PC-3 (cell line): ENCODE results near the gene ZNF554. TPM values are rescaled to one million over a fixed set of nuclear protein-coding genes. Genes with fewer than 3 reads are reported as not detected.

Source experiments
- ATAC-seq: fragments of 200-7000 bp; cut with Tn5 transposase; 2 replicates; pipeline ENCODE4 v1.9.1; 2020; ENCODE audit warnings: mild to moderate bottlenecking, moderate library complexity
- BruUV-seq: library from RNA; stranded (reverse); fragments of 400-500 nt; replicated peaks from 2 replicates; lab custom pipeline; 2021; lab: Mats Ljungman, UMichigan
- CTCF ChIA-PET: fragments of 300-600 bp; sonication (Branson Sonifier 250); formaldehyde crosslinking; loops from one replicate; lab custom pipeline; 2022; ENCODE audit warnings: antibody characterized with exemption; lab: Charles Lee
- POLR2A ChIA-PET: fragments of 300-600 bp; sonication (Branson Sonifier 250); formaldehyde crosslinking; loops from one replicate; lab custom pipeline; 2022; ENCODE audit warnings: antibody characterized with exemption; ENCODE audit not compliant: unreplicated experiment; lab: Charles Lee
- DNase-seq: peaks from one replicate; pipeline ENCODE4 v3.0.0-alpha.2; 2015
- H2AFZ ChIP-seq: fragments of 300-600 bp; sonication (generic); 2 replicates; pipeline ENCODE4 v1.6.0; 2016; ENCODE audit warnings: antibody characterized with exemption, low read length
- H3F3A ChIP-seq: fragments of 300-600 bp; sonication (generic); one replicate; pipeline ENCODE4 v1.6.0; 2017; ENCODE audit warnings: antibody characterized with exemption, low read length, control low read depth, mild to moderate bottlenecking; ENCODE audit not compliant: unreplicated experiment
- H3K27ac ChIP-seq: fragments of 300-600 bp; sonication (generic); 2 replicates; pipeline ENCODE4 v1.5.1; 2016; ENCODE audit warnings: mild to moderate bottlenecking, low read length
- H3K27me3 ChIP-seq: fragments of 300-600 bp; sonication (generic); 2 replicates; pipeline ENCODE4 v1.6.1; 2016; ENCODE audit warnings: low read length, mixed read lengths
- H3K36me3 ChIP-seq: fragments of 300-600 bp; sonication (generic); 2 replicates; pipeline ENCODE4 v1.6.1; 2016; ENCODE audit warnings: low read depth, mixed run types, low read length, mixed read lengths
- H3K4me1 ChIP-seq: fragments of 300-600 bp; sonication (generic); 2 replicates; pipeline ENCODE4 v1.5.1; 2016; ENCODE audit warnings: low read length; ENCODE audit not compliant: insufficient read depth
- H3K4me2 ChIP-seq: fragments of 300-600 bp; sonication (generic); 2 replicates; pipeline ENCODE4 v1.6.0; 2016; ENCODE audit warnings: low read length
- H3K4me3 ChIP-seq: fragments of 300-600 bp; sonication (generic); 2 replicates; pipeline ENCODE4 v1.5.1; 2016; ENCODE audit warnings: mild to moderate bottlenecking, low read length, mixed read lengths
- H3K79me2 ChIP-seq: fragments of 300-600 bp; sonication (generic); 2 replicates; pipeline ENCODE4 v1.6.1; 2017; ENCODE audit warnings: low read length, mixed read lengths
- H3K9ac ChIP-seq: fragments of 300-600 bp; sonication (generic); 2 replicates; pipeline ENCODE4 v1.6.0; 2016; ENCODE audit warnings: mild to moderate bottlenecking, low read length
- H3K9me2 ChIP-seq: fragments of 300-600 bp; sonication (generic); replicated peaks from 2 replicates; pipeline ENCODE4 v1.6.1; 2016; ENCODE audit warnings: mixed run types, low read length, mixed read lengths
- H3K9me3 ChIP-seq: fragments of 300-600 bp; sonication (generic); 2 replicates; pipeline ENCODE4 v1.6.1; 2016; ENCODE audit warnings: low read length, mixed read lengths
- H4K20me1 ChIP-seq: fragments of 300-600 bp; sonication (generic); 2 replicates; pipeline ENCODE4 v1.6.1; 2016; ENCODE audit warnings: low read length, mixed read lengths
- CTCF ChIP-seq: fragments of 300-600 bp; sonication (generic); conservative IDR thresholded peaks from 2 replicates; pipeline ENCODE4 v1.5.1; 2017; ENCODE audit warnings: antibody characterized with exemption, low read depth, mild to moderate bottlenecking, low read length
- EZH2 ChIP-seq: fragments of 300-600 bp; sonication (generic); IDR thresholded peaks from one replicate; pipeline ENCODE4 v1.6.1; 2017; ENCODE audit warnings: antibody characterized with exemption, mild to moderate bottlenecking, low read length; ENCODE audit not compliant: unreplicated experiment
- EZH2phosphoT487 ChIP-seq: fragments of 300-600 bp; sonication (generic); IDR thresholded peaks from 2 replicates; pipeline ENCODE4 v1.6.1; 2018; ENCODE audit warnings: mild to moderate bottlenecking, antibody characterized with exemption, low read length, borderline replicate concordance
- intact Hi-C: fragments of 100-400 bp; cut with micrococcal nuclease; formaldehyde crosslinking; loops from 2 replicates; pipeline ENCODE4 v1.9.0; 2023
- total RNA-seq: library from RNA; depleted of rRNA; stranded (reverse); fragments of >200 nt; gene quantifications from 2 replicates; pipeline ENCODE4 v1.2.3, GENCODE V29; 2014

ZNF554 gene
- total RNA-seq, 1 experiment from 2014 or later, result 2.3 TPM

- no peaks in the 10 kb centered on the region for H3K27me3 ChIP-seq
- DNase-seq (no peak), ATAC-seq (no peak)
- no peaks in the 10 kb centered on the region for H4K20me1 ChIP-seq
- H3K27ac ChIP-seq, result no peak overlapping the region
- no peak overlapping the region for H3K4me3 ChIP-seq
- no peaks in the 10 kb centered on the region for H3K36me3 ChIP-seq
- no peaks in the 10 kb centered on the region for H3K4me1 ChIP-seq
- no peaks in the 10 kb centered on the region for H3F3A ChIP-seq
- no peaks in the 10 kb centered on the region for H3K9me3 ChIP-seq
- H3K9ac ChIP-seq, result no peak overlapping the region
- intact Hi-C loops, result no loop called here
- ChIA-PET CTCF (no interaction called here), POLR2A (no interaction called here)
- no TSS peak for BruUV-seq
- no peak overlapping the region for H2AFZ ChIP-seq
- no peak overlapping the region for H3K4me2 ChIP-seq
- no peaks in the 10 kb centered on the region for H3K79me2 ChIP-seq
- H3K9me2 ChIP-seq, result no peaks in the 10 kb centered on the region
- TF ChIP-seq CTCF, result no peak
- TF ChIP-seq EZH2, result no peak
- TF ChIP-seq EZH2phosphoT487, result no peak
Observed at GRCh38 chr19:2824129-2824528, 4.5 kb downstream of the ZNF554 start.

GRCh38 chr19:2827022-2827421 lies 7.4 kb downstream of the ZNF554 start:
- POLR2A ChIA-PET, result no interaction called here
- Histone ChIP-seq H3K9ac (no peak overlapping the region), H4K20me1 (no peaks in the 10 kb centered on the region), H2AFZ (no peak overlapping the region), H3K4me2 (no peak overlapping the region), H3K4me3 (no peak overlapping the region), H3K27ac (no peak overlapping the region), H3K4me1 (no peaks in the 10 kb centered on the region), H3K79me2 (no peaks in the 10 kb centered on the region), H3K36me3 (no peaks in the 10 kb centered on the region), H3K9me2 (no peaks in the 10 kb centered on the region), H3K9me3 (no peaks in the 10 kb centered on the region), H3F3A (no peaks in the 10 kb centered on the region), H3K27me3 (no peaks in the 10 kb centered on the region)
- CTCF ChIA-PET, result no interaction called here
- TF ChIP-seq CTCF (no peak), EZH2 (no peak)
- no TSS peak for BruUV-seq
- intact Hi-C loops, result no loop called here
- DNase-seq (no peak), ATAC-seq (no peak)

GRCh38 chr19:2827840-2828489 lies 8.3 kb downstream of the ZNF554 start:
- CTCF ChIA-PET, result no interaction called here
- POLR2A ChIA-PET, result no interaction called here
- DNase-seq (no peak), ATAC-seq (no peak)
- intact Hi-C loops, result no loop called here
- BruUV-seq, result no TSS peak
- H3K9ac ChIP-seq, result no peak overlapping the region
- TF ChIP-seq EZH2phosphoT487 (no peak), CTCF (no peak), EZH2 (no peak)
- no peaks in the 10 kb centered on the region for H3K79me2 ChIP-seq
- H4K20me1 ChIP-seq, result no peaks in the 10 kb centered on the region
- H3K36me3 ChIP-seq, result no peaks in the 10 kb centered on the region
- no peaks in the 10 kb centered on the region for H3K9me3 ChIP-seq
- H3K4me2 ChIP-seq, result no peak overlapping the region
- H3K4me3 ChIP-seq, result no peak overlapping the region
- H2AFZ ChIP-seq, result no peak overlapping the region
- H3K4me1 ChIP-seq, result no peaks in the 10 kb centered on the region
- no peaks in the 10 kb centered on the region for H3K27me3 ChIP-seq
- no peak overlapping the region for H3K27ac ChIP-seq
- no peaks in the 10 kb centered on the region for H3F3A ChIP-seq
- no peaks in the 10 kb centered on the region for H3K9me2 ChIP-seq
